ENCODE data around the gene MYH4.

The MYH4 gene

GRCh38 chr17:10421211-10421610 is 48.1 kb downstream of the MYH4 start:
- no peak for DNase-seq

DNA sequence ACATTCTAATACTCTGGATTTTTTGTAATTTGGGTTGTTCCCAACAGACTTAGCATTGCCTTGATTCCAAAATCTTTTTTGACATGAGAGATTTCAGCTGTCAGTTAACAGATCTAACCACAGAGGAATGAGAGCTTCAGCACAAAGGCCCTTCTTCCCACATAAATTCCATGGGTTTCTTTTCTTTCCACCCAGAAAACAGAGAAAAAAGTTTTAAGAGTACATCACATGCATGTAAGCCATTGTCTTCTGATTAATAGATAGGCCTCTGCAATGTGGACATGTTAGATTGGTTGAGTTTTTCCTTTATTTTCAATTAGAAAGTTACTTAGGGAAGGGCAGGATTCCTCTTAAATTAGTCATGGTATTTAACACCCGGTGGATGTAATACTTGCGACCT is 48.5 kb downstream of the MYH4 start:
- no peak for DNase-seq

DNA sequence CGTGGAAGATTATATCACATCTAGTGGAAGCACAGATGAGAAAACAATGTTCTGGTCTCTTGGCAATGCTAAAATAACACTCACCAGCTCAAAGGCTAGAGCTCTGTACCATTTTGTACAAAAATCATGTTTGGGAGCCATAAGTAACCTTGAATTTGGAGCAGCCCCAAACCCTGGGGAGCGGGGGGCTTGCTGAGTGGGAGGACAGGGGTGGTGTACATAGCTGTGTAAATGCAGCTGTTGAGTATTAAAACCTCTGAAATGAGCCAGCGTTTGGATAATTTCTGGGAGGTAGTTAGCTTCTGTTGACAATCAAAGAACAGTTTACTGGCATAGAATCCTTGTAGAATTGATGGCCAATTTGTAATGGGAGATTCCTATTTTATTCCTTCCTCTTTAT is 51.9 kb downstream of the MYH4 start:
- DNase-seq = no peak

GRCh38 chr17:10415161-10415560 is 54.2 kb downstream of the MYH4 start:
- DNase-seq = no peak

- DNase-seq = no peak
Measured at GRCh38 chr17:10403589-10403988, 65.8 kb downstream of the MYH4 start.

- DNase-seq = no peak
Measured at GRCh38 chr17:10398352-10398751, 71.0 kb downstream of the MYH4 start.

DNA sequence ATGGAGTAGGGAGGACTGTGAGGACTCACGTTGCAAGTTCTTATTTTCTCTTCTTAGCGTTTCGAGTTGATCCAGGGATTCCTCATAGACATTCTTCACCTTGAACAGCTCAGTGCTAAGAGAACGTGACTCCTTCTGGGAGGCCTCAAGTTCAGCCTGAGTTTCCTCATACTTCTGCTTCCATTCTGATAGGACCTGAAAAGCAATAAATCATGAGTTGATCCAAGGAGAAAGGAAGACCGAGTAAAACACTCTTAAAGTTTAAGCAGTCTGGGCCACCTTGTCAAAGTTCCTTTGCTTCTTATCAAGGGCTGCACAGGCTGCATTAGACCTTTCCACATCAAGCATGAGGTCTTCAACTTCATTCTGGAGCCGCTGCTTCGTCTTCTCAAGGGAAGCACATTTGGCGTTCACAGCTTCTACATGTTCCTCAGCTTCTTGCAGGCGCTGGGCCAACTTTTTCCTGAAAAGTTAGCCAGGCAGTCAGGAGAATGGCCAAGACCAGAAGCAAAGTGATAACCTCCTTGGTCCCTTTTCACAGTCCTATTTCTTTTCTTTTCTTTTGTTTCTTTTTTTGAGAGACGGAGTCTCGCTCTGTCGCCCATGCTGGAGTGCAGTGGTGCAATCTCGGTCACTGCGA is 72.7 kb downstream of the MYH4 start:
- DNase-seq = no peak

GRCh38 chr17:10394201-10394887 is 75.0 kb downstream of the MYH4 start:
- DNase-seq = no peak

Measured in NCI-H1417 (cell line).